Omental fat pad (tissue), 4 donors: Measurements from ENCODE around the gene NDC1. TPM values are rescaled to one million over a fixed set of nuclear protein-coding genes. Genes with fewer than 3 reads are reported as not detected.
"Not testable (repeated sequence)": the region's sequence is repeated elsewhere in the genome, so short reads cannot be mapped to it uniquely, and the experiment has no call there.

ENCODE experiments used
- ATAC-seq: fragments of 150-250 bp; one replicate; pipeline ENCODE4 v1.9.1; 2016; ENCODE audit warnings: mild to moderate bottlenecking, moderate library complexity; ENCODE audit not compliant: low FRiP score
- DNase-seq: peaks from one replicate; pipeline ENCODE4 v3.0.0-alpha.2; 2019; ENCODE audit warnings: low spot score
- CTCF ChIP-seq, 3 donors: fragments of 450-650 bp; IDR thresholded peaks; one replicate each; pipeline ENCODE4 v1.5.1; 2016 to 2017; ENCODE audit warnings: antibody characterized with exemption in 3 of 3, mild to moderate bottlenecking in 3 of 3, moderate library complexity in 2 of 3
- total RNA-seq, 4 donors: library from RNA; depleted of rRNA; stranded (reverse); fragments of >200 nt; gene quantifications; one replicate each; pipeline ENCODE4 v1.1.0, GENCODE V29; 2016

The NDC1 gene
- total RNA-seq = 10 to 100 TPM in 3 of 4 donors, 1 to 10 TPM in 1; 9.2 to 16.3 (median 11.8) TPM

- ATAC-seq = peak; percentile 97
- no peak for TF ChIP-seq CTCF (IDR thresholded peaks at IDR 0.05)
- peak; percentile 61 for DNase-seq
Measured at GRCh38 chr1:53837924-53838653, at the start of gene NDC1. Gene NDC1, minus strand, starts transcription at chr1:53838296. Its CDS starts 35 bp downstream, at chr1:53838261.

- not testable (repeated sequence) for DNase-seq, ATAC-seq
Measured at GRCh38 chr1:53883600-53883999, 45.5 kb upstream of the NDC1 start.

GRCh38 chr1:53881853-53882252 lies 43.8 kb upstream of the NDC1 start:
- DNase-seq, ATAC-seq: not testable (repeated sequence)

GRCh38 chr1:53878492-53879105 lies 40.5 kb upstream of the NDC1 start:
- no peak for TF ChIP-seq CTCF (IDR thresholded peaks at IDR 0.05)
- ATAC-seq (no peak), DNase-seq (no peak)

GRCh38 chr1:53875150-53875549 lies 37.1 kb upstream of the NDC1 start:
- ATAC-seq = not testable (repeated sequence)

GRCh38 chr1:53871773-53872484 lies 33.8 kb upstream of the NDC1 start:
- TF ChIP-seq CTCF (IDR thresholded peaks at IDR 0.05) = no peak
- DNase-seq (no peak), ATAC-seq (no peak)

More at GRCh38 chr1:53875150-53875549, 37.1 kb upstream of the NDC1 start:
- DNase-seq = not testable (repeated sequence)

GRCh38 chr1:53871221-53871620 lies 33.1 kb upstream of the NDC1 start:
- TF ChIP-seq CTCF (IDR thresholded peaks at IDR 0.05) = no peak
- DNase-seq (no peak), ATAC-seq (no peak)

GRCh38 chr1:53869454-53870117 lies 31.5 kb upstream of the NDC1 start:
- ATAC-seq = no peak
- no peak for DNase-seq
- no peak for TF ChIP-seq CTCF (IDR thresholded peaks at IDR 0.05)
